GM19455 (cell line): ENCODE measurements around the gene MEIOB.
"Not testable (repeated sequence)": the region's sequence is repeated elsewhere in the genome, so short reads cannot be mapped to it uniquely, and the experiment has no call there.

Experiments used
- ATAC-seq: cut with Tn5 transposase; IDR thresholded peaks from one replicate; pipeline ENCODE4 v1.9.1; 2021; ENCODE audit not compliant: unreplicated experiment

The MEIOB gene

GRCh38 chr16:1877804-1878203 lies 5.8 kb upstream of the MEIOB start:
- no peak for ATAC-seq

- no peak for ATAC-seq
Observed at GRCh38 chr16:1877089-1877488, 5.1 kb upstream of the MEIOB start.

GRCh38 chr16:1876468-1876867 lies 4.5 kb upstream of the MEIOB start:
- ATAC-seq = no peak

- not testable (repeated sequence) for ATAC-seq
Observed at GRCh38 chr16:1876066-1876465, 4.1 kb upstream of the MEIOB start.

- no peak for ATAC-seq
Observed at GRCh38 chr16:1874854-1875253, 2.9 kb upstream of the MEIOB start.

- ATAC-seq = no peak
Observed at GRCh38 chr16:1870365-1871082, 1.4 kb downstream of the MEIOB start.

GRCh38 chr16:1865902-1866690 lies 5.9 kb downstream of the MEIOB start:
- ATAC-seq = no peak

GRCh38 chr16:1863681-1864460 lies 8.1 kb downstream of the MEIOB start:
- no peak for ATAC-seq

GRCh38 chr16:1862394-1862793 lies 9.6 kb downstream of the MEIOB start:
- no peak for ATAC-seq

GRCh38 chr16:1861730-1862129 lies 10.2 kb downstream of the MEIOB start:
- no peak for ATAC-seq

- ATAC-seq = no peak
Observed at GRCh38 chr16:1859650-1860049, 12.3 kb downstream of the MEIOB start.

- ATAC-seq = no peak
Observed at GRCh38 chr16:1858189-1858865, 13.6 kb downstream of the MEIOB start.

GRCh38 chr16:1857433-1858097 lies 14.4 kb downstream of the MEIOB start:
- no peak for ATAC-seq

GRCh38 chr16:1851793-1852192 lies 20.2 kb downstream of the MEIOB start:
- no peak for ATAC-seq

GRCh38 chr16:1850981-1851380 lies 21.0 kb downstream of the MEIOB start:
- ATAC-seq = no peak

- no peak for ATAC-seq
Observed at GRCh38 chr16:1846416-1846815, 25.5 kb downstream of the MEIOB start.

GRCh38 chr16:1845985-1846384 lies 26.0 kb downstream of the MEIOB start:
- ATAC-seq = no peak

GRCh38 chr16:1839554-1839953 lies 32.4 kb downstream of the MEIOB start:
- ATAC-seq = no peak

GRCh38 chr16:1834096-1834495 lies 37.9 kb downstream of the MEIOB start:
- no peak for ATAC-seq

GRCh38 chr16:1832838-1833454 lies 39.0 kb downstream of the MEIOB start:
- no peak for ATAC-seq
